Epidermal melanocyte (primary cell): ENCODE results near the gene TUBA1C.

Experiments
- DNase-seq: peaks from one replicate; pipeline ENCODE4 v3.0.0; 2011; ENCODE audit warnings: low spot score; ENCODE audit not compliant: insufficient read length

Gene TUBA1C

DNA sequence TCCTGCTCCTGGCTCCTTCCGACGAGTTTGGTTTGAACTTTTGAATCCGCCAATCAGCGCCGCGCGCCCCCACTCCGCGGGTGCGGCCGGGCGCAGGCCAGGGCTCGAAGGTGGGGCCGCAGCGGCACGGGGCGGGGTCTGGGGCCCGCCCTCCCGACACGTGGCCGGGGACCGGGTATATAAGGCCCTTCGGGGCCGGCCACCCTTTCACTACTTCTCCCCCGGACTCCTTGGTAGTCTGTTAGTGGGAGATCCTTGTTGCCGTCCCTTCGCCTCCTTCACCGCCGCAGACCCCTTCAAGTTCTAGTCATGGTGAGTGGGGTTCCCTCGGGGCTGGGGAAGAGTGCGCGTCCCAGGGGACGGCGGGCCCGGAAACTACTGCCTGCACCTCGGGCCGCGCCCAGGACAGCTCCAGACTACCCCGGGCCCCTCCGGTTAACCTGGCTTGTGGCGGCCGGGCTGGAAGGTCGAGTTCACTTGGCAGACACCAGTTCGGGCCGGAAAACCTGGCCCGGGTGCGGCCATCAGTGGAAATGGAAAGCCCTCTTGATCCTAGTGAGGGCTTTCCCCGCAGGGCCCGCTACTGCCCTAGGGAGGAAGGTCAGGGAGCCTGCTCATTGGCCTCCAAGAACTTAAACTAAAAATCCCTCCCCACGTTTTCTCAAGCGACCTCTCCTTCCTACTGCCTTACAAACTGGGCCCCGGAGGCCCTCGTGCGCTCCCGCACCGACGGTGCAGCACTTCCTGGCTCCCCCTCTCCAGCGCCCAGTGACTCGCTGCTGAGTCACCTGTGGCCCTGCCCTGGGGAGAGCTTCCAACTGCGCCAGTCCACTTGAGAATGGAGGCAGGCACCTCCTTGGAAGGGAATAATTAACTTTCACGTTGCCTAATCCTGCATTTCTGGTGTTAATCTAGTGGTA is at the start of gene TUBA1C:
TSS of gene TUBA1C (plus strand) at position 210 of the 920 bp plus-strand sequence. CDS start at position 310, 100 bp downstream.
- DNase-seq = peak; percentile 88

- no peak for DNase-seq
Measured at GRCh38 chr12:49219417-49220026, 45.4 kb upstream of the TUBA1C start.

- DNase-seq = no peak
Measured at GRCh38 chr12:49220972-49221371, 43.9 kb upstream of the TUBA1C start.

DNA sequence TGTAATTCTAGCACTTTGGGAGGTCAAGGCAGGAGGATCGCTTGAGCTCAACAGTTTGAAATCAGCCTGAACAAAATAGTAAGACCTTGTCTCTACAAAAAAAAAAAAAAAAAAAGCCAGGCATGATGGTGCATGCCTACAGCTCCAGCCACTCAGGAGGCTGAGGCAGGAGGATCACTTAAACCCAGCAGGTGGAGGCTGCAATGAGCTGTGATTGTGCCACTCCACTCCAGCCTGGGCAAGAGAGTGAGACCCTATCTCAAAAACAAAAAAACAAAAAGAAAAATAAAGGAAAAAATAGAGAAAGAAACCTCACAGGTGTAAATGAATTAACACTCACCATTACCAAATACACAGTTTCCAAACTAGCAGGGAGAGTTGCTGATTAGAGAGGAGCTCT is 41.8 kb upstream of the TUBA1C start:
- no peak for DNase-seq

GRCh38 chr12:49223590-49224369 is 41.1 kb upstream of the TUBA1C start:
- DNase-seq = no peak

DNA sequence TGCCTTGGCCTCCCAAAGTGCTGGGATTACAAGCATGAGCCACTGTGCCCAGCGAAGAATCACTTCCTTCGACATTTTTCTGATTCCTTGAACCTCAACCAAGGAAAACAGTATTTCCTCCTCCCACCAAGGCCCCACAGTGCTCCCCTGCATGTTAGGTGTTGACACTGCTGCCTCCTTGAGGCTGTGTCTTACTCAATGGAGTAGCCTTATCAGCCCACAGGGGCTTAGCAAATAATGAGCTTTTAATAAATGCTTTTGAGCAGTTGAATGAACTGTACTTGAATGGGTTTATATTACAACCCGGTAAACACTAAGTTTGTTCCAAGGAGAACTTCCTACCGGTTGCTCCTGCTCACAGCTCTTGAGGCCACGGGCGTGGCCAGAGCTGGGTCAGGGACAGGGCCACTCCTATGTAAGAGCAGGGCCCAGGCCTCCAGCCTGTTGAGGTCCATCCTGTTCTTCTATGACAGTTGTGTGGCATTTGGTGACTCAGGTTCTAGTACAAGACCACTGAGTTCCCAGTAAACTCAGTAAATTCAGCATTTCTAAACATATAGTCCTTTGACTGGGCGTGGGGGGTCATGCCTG is 39.2 kb upstream of the TUBA1C start:
- DNase-seq = no peak

GRCh38 chr12:49227713-49228112 is 37.2 kb upstream of the TUBA1C start:
- DNase-seq = no peak

DNA sequence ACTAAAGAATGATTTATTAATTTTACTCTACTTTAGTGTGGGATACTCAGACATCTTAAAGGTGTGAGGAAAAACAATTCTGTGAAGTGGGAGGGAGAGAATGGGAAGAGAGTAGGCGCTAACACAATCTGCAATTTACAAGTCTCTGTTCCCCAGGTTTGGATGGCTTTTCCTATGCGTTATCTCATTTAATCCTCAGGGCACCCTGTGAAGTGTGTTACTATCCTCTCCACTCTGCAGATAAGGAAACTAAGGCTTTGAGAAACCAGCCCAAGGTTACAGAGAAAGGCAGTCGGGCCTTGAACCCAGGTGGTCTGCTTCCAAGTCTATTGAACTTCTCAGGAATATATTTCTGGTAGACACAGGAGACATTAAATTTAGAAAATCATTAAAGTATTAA is 36.2 kb upstream of the TUBA1C start:
- no peak for DNase-seq

DNA sequence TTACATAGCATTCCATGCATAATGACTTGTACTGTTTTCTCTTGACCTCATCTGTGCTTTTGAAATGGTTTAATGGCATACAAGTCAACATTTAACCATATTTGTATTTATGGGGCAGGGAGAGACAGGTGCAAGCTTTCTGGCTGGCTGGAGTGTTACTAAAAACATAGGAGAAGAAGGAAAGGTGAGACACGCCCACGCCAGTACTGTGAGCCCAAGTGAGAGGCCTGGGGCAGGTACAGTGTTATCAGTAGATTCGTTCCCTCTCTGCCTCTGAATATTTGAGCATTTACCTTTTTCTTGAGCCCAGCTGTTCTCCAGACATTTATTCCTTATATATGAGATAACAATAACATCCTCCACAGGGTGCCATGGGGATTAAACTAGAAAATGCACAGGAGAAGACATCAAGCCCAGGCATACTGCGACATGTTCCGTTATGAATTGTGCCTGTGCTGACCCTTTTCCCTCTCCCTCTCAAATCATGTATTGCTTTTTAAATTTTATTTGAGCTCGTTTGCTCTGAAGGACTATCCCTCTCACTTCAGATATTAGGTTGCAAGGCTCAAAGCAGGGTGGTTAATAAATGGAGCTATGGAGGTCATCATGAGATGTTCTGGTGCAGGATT is 34.6 kb upstream of the TUBA1C start:
- no peak for DNase-seq

DNA sequence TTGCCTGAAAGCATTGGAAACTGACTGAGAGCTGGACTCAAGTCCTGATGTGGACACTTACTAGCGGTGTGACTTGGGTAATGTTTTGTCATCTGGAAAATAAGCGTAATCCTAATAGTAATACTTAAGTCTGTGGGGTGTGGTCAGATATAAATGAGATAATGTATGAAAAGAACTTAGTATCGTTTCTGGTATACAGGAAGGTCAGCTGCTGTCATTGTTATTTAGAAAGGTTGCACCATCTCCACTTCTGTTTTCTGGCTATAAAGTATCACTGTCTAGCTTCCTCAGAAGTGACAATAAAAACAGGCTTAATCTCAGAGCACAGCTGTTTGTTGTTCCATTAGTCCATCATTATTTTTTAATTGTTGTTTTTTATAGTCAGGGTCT is 34.1 kb upstream of the TUBA1C start:
- DNase-seq = no peak

- no peak for DNase-seq
Measured at GRCh38 chr12:49231878-49232655, 32.8 kb upstream of the TUBA1C start.

DNA sequence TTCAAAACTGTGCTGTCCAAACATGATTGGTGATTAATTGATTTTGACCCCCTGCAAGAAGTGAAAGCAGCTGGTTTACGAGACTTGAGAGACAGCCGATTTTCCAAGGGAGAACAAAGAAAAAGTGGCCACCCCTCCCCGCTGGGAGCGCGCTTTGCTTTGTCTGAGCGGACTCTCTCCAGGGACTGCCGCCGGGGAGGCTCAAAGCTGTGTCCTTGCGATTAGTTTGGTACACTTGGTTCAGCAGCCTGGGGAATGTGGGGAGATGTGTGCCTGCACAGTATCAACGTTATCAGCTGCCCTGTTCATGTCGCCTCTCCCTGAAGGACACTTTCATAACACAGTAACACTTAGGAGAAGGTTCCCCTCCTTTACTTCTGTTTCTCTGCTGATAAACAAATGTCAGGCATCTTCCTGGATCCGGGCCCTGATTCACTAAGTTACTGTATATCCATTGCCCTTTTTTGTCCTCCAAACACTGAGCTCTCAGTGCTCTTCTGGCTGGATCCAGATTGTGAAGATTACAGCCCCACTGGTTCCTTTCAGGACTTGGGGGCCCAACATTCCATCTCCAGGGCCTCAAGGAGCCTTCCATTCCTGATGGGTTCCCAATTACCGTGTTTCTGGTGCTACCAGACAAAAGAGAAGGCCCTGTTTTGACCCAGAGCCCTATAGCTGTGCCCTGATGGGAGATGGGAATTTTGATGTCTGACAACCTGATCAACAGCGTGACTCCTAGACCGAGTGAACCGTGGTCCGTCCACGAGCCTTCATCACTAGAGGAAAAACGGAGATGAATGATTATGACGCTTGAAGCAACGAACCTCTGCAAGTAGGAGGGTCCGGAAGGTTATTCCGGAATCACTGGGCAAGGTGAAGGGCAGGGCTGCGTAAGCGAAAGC is 31.7 kb upstream of the TUBA1C start:
- no peak for DNase-seq

DNA sequence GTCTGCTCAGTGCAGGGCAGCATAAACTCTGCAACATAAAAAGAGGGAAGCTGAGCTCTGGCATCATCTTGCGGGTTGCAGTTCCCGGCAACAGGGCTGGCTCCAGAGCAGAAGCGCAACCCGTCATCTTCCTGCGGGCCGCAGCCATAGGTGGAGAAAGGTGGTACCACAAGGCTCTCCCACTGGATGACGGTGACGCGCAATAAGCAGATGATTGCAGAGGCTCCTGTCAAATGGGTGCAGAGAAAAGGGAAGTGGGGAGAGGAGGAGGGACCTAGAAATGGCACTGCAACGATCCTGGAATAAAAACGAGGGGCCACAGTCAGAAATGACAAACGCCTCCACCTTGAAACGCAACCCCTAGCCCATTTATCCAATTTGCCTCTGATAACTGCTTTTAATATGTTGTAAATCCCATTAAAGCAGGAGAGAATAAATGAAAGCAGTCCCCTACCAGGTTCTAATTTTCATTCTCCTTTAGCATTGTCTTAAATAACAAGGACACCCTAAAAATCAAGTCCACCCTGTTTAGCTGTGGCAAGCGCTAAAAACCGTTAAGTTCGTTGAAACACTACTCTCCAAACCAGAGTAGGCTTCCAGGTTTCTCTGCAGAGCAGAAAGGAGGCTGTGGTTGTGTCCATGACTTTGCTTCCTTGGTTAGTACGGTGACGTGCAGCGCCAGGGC is 30.9 kb upstream of the TUBA1C start:
- DNase-seq = no peak

DNA sequence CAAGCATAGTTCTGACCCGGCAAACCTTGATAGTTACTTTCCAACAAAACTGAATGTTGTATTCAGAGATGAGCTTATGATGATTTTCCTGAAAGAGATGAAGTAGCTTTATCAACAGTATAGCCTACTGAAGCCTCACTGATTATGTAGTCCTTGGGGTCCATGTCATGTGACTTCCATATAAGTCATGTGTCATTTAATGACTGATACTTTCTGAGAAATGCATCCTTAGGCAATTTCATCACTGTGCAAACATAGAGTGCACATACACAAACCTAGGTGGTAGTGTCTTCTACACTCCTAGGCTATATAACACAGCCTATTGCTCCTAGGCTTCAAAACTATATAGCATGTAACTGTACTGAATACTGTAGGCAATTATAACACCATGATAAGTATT is 28.5 kb upstream of the TUBA1C start:
- no peak for DNase-seq

GRCh38 chr12:49243631-49244030 is 21.3 kb upstream of the TUBA1C start:
- no peak for DNase-seq

GRCh38 chr12:49244176-49244575 is 20.7 kb upstream of the TUBA1C start:
- DNase-seq = peak; percentile 24

DNA sequence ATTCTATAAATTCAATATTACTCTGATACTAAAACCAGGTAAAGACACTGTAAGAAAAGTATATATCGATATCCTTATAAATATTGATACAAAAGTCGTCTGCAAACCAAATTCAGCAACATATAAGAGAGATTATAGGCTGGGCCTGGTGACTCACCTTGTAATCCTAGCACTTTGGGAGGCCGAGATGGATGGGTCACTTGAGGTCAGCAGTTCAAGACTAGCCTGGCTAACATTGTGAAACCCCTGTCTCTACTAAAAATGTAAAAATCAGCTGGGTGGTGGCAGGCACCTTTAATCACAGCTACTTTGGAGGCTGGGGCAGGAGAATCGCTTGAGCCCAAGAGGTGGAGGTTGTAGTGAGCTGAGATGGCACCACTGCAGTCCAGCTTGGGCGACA is 13.5 kb upstream of the TUBA1C start:
- no peak for DNase-seq

GRCh38 chr12:49253033-49253623 is 11.8 kb upstream of the TUBA1C start:
- no peak for DNase-seq
